ENCODE results near the gene LGALS4.
"Not testable (repeated sequence)": the region's sequence is repeated elsewhere in the genome, so short reads cannot be mapped to it uniquely, and the experiment has no call there.

DNA sequence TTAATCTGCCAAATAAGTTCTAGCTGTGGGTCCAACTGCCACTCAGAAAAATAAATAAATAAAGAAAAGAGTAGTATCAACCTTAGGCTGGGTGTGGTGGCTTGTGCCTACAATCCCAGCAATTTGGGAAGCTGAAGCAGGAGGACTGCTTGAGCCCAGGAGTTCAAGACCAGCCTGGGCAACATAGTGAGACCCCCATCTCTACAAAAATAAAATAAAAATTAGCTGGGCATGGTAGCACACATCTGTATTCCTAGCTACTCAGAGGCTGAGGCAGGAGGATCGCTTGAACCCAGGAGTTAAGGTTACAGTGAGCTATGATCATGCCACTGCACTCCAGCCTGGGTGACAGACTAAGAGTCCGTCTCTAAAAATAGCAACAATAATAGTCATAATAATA lies 1.2 kb upstream of the LGALS4 start:
- TF ChIP-seq, protein P1, sequence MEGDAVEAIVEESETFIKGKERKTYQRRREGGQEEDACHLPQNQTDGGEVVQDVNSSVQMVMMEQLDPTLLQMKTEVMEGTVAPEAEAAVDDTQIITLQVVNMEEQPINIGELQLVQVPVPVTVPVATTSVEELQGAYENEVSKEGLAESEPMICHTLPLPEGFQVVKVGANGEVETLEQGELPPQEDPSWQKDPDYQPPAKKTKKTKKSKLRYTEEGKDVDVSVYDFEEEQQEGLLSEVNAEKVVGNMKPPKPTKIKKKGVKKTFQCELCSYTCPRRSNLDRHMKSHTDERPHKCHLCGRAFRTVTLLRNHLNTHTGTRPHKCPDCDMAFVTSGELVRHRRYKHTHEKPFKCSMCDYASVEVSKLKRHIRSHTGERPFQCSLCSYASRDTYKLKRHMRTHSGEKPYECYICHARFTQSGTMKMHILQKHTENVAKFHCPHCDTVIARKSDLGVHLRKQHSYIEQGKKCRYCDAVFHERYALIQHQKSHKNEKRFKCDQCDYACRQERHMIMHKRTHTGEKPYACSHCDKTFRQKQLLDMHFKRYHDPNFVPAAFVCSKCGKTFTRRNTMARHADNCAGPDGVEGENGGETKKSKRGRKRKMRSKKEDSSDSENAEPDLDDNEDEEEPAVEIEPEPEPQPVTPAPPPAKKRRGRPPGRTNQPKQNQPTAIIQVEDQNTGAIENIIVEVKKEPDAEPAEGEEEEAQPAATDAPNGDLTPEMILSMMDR (IDR thresholded peaks at IDR 0.05), result not testable (repeated sequence)
- TF ChIP-seq, protein P2, sequence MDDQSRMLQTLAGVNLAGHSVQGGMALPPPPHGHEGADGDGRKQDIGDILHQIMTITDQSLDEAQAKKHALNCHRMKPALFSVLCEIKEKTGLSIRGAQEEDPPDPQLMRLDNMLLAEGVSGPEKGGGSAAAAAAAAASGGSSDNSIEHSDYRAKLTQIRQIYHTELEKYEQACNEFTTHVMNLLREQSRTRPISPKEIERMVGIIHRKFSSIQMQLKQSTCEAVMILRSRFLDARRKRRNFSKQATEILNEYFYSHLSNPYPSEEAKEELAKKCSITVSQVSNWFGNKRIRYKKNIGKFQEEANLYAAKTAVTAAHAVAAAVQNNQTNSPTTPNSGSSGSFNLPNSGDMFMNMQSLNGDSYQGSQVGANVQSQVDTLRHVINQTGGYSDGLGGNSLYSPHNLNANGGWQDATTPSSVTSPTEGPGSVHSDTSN (IDR thresholded peaks at IDR 0.05), result not testable (repeated sequence)
- TF ChIP-seq RAD21 (IDR thresholded peaks at IDR 0.05; ENCODE audit: low read length); TCF12 (IDR thresholded peaks at IDR 0.05); POLR2AphosphoS5 (IDR thresholded peaks at IDR 0.05; ENCODE audit: low read depth, low read length); RXRA (IDR thresholded peaks at IDR 0.05; ENCODE audit: borderline replicate concordance, low read depth); EZH2phosphoT487 (IDR thresholded peaks at IDR 0.05; ENCODE audit: borderline replicate concordance, low read depth); GABPA (IDR thresholded peaks at IDR 0.05; ENCODE audit: low read depth); TAF1 (IDR thresholded peaks at IDR 0.05; ENCODE audit: borderline replicate concordance, low read depth, low read length); EP300 (IDR thresholded peaks at IDR 0.05; ENCODE audit: borderline replicate concordance in 1 of 2, low read depth in 1 of 2, low read length in 1 of 2); NFIC (IDR thresholded peaks at IDR 0.05; ENCODE audit: borderline replicate concordance): not testable (repeated sequence)
- TF ChIP-seq, protein P3, sequence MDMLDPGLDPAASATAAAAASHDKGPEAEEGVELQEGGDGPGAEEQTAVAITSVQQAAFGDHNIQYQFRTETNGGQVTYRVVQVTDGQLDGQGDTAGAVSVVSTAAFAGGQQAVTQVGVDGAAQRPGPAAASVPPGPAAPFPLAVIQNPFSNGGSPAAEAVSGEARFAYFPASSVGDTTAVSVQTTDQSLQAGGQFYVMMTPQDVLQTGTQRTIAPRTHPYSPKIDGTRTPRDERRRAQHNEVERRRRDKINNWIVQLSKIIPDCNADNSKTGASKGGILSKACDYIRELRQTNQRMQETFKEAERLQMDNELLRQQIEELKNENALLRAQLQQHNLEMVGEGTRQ (IDR thresholded peaks at IDR 0.05; ENCODE audit: borderline replicate concordance, low read depth, low read length), result not testable (repeated sequence)
- TF ChIP-seq, protein P4, sequence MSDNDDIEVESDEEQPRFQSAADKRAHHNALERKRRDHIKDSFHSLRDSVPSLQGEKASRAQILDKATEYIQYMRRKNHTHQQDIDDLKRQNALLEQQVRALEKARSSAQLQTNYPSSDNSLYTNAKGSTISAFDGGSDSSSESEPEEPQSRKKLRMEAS (IDR thresholded peaks at IDR 0.05; ENCODE audit: low read depth), result not testable (repeated sequence)
